ENCODE results near the gene PPARG.
A peak's percentile ranks its signal among the peaks of the same experiment; 100 is the strongest.

Gene PPARG

DNA sequence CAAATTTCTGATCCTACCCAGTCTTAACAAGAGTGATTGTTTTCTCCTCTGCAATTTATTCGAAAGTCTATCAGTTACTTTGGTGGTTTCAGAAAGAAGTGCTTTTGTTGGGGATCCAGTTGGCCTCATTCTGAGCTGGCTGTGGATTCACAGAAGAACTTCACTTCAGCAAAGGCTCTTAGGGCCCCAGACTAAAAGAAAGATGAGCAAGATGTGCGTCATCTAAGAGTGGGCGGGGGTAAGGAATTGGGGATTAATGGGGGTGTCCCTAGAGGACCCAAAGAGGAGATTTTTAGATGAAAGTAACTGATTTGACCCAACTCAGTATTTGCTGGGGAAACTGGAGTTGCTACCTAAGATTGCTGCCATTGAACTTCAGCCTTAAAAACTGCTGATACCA lies 131.5 kb downstream of the PPARG start:
- DNase-seq = no peak

DNA sequence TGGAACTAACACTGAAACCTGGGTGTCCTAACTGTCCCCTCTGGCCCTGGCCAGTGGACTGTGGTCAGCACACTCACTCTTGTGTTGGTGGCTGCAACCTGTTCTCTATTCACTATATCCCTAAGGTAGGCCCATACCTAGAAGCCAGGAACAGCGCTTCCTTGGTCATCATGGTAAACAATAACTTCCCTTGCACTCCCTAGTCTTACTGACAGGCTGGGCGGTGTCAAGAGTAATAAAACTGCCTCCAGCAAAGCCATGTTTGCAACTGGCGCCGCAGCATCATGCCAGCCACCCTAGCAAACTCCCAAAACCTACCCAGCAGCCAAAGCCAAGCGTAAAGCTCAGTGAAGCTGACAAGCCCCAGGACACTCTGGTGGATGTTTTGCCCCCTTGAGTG lies 132.3 kb downstream of the PPARG start:
- DNase-seq = no peak

DNA sequence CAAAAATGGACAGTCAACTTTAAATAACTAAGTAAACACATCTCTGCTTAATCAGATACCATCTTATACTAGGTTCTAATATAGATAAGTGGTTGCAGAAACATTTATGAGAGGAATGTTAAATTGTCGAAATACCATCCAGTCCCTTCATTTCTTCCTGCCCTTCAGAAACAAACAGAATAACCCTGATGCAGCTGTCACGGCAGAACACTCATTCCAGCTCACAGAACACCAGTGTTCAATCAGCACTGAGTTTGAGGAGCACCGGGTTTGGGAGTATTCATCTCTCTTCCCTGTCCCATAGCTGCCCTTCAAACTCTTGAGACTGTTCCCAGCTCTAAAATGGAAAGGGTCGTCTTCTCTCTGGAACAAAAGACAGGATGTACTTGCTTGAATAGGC lies 134.3 kb downstream of the PPARG start:
- no peak for DNase-seq

DNA sequence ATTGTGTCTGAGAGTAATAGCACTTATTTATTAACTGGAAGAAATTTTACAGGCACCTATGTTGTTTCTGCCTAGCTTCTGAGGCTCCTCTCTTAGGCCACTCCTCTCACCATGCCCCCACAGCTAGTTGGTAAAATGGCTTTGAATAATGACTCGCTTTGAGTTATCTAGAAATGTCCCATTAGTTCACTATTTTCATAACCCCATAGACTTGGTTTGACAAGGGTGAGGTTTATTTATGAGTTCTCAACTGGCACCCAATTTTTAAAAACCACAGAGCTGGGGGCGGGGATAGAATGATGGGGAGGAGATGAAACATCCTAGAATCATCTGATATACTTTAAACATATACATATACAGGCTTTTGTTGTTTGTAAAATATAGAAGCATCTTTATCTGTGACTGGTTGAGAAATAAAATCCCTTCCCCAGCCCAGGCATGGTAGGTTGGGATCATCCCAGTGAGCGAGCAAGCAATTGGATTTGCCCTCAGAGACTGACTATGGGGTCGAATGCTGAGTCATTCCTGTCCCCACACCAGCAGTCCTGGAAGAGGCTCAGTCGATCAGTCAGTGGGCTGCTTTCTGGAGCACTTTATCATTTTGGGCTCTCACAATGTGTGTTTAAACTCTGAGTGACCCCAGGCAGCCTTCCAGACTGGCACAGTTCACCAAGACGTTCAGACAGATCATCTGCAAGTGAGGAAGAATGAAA lies 135.2 kb downstream of the PPARG start:
- DNase-seq = peak; percentile 48

DNA sequence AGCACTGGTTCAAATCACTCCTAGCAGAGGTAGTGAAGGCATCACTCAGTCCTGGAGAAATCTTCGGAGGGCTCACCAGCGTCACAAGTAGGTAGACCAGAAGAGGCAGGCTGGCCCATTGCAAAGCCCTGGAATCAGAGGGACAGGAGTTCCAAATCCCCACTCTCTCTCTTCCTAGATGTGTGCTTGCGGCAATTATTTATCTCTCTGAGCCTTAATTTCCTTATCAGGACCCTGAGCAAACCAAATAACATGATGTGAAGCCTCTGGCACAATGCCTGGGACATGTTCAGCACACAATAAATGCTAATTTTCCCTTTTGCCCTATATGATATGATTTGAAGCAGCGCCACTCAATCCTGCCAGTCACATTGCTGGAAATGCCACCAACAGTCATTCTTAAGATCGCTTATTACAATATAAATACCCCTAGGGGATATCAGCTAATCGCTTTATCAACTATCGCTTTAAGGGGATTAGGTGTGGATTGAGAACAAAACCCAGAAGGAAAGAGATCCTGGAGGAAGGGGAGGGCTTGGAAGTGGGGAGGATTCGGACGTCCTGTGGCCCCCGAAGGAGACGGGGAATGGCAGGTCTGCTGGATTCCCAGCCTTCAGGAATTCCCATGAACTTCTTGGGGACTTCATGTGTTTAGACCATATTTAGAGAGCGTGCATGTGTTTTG lies 135.9 kb downstream of the PPARG start:
- no peak for DNase-seq

DNA sequence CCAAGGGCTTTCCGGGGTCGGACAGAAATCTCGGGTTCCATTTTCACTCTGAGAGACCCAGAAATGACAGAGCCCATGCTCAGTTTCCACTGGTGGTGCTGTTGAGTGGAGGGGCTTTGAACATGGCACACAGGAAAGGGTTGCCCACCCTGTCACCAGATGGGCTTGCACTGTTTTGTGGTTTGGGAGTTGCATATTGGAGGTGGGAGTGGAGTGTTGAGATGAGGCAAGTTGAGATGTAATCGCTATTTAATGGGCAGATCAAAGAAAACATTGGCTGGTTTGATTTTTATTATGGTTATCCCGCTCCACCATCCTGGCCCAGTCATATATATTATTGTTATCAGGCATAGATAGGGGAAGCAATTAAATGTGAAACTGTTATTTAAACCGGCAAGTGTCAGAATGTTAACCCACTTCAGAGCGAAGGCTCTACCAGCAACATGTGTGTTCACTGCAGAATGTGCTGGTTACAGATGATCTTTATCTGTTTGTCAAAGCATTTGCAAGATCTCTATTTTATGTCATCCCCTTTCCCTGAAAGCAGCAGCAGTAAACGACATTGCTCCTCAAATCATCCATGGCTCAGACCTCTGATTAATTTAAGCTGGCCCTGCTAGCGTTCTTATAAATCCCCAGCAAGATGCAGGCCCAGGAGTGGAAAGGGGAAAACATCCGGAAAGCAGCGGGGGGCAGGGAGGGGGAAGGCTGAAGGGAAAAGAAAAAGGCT lies 137.1 kb downstream of the PPARG start:
- DNase-seq = no peak

DNA sequence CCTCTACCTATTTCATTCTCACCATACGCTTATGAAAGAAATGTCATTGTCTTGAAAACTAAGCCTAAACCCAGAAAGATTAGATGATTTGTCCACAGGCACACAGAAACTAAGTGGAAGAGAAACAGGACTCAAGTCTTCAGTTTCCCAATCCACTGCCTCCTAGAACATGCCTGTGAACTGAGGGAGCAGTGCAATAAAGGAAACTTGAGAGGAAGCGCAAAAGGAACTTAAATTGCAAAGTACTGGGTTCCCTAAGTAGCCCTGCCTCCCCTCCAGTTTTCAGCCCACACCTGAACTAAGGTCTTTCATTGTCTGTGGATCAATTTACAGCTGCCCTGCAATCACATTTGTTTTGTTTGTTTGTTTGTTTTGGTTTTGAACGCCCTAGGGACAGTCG lies 138.7 kb downstream of the PPARG start:
- no peak for DNase-seq

DNA sequence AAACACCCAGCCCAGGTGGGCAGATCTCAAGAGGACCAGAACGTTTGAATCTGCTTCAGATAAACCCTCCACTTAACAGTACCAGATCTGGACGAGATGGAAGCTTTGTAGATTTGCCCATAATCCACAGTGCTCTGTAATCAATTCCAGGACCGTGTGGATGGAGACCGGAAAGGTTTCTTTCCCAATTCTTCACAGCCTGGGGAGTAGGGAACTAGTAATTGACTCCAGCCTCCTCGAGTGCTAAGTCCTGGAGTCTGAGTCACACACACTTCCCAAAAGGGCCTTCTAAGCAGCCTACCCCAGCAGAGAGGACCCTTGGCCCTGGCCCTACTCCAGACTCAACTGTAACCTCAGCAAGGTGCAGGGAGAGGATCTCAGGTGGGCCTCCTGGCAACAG lies 139.3 kb downstream of the PPARG start:
- DNase-seq = no peak

DNA sequence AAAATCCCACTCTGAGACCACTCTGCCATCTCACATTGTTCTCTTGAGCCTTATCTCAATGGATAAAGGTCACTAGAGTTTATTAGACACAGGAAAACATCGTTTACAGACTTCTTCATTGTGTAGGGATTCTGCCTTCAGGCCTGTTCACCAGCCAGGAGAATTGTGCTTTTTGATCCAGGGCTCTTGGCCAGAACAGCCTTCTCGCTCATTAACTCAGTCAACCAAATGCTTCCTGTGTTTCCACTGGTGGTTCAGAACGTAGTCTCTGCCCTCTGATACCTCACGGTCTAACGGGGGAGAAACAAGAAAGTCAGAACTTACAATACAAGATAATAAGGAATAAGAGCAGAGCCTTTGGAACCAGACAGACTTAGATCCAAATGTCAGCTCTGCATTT lies 141.2 kb downstream of the PPARG start:
- no peak for DNase-seq

DNA sequence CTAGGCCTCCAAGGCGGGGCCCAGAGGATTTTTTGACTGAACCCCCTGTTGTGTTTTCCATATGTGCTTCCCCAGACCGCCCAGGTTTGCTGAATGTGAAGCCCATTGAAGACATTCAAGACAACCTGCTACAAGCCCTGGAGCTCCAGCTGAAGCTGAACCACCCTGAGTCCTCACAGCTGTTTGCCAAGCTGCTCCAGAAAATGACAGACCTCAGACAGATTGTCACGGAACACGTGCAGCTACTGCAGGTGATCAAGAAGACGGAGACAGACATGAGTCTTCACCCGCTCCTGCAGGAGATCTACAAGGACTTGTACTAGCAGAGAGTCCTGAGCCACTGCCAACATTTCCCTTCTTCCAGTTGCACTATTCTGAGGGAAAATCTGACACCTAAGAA lies 145.0 kb downstream of the PPARG start:
- DNase-seq = no peak

DNA sequence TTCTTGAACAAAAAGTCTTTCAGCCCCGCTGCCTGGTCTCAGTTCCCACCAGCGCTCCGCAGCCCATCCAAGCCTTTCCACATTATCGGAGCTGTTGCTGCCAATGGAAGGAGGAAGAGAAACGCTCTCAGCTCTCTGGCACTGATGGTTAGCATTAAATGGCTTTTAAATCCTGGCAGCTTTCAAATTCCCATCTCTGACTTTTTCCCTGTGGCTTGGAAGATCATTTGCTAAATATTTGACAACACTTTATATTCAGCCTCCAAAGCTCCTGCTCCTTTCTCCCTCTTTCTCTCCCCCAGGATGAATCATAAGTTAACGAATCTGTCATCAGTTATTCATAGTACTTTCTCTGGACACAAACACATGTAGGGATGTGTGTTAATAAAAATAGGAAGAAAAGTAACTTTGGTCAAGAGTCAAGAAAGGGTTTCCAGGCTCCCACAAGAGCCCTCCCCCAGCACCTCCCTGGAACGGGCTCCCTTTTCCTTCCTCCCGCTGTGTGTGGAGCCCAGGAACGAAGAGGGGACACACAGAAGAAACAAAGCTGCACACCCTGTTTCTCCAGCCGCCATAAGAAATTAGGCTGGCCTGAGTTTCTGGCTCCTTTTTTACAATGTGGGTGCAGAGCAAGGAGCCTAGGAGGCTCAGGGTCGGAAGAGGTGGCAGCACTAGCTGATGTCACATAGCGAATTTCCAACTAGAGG lies 147.8 kb downstream of the PPARG start:
- DNase-seq = no peak

DNA sequence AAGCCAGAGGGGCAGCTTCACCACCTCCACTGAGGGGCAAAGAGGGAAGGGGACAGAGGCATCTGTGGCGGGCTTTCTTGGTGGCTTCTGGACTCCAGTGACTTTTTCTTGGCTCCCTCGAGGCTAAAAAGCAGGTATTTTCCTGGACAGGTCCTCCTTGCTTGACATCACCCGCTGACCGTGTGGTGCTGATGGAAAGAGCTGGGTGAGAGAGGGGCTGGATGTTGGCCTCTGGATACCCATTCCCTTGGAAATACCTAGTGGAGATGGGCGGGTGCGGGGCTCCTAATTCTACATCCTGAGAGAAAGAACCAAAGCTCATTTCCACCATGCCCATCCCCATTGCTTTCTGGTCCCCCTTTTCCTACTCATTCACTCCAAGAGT lies 148.3 kb downstream of the PPARG start:
- DNase-seq = no peak

DNA sequence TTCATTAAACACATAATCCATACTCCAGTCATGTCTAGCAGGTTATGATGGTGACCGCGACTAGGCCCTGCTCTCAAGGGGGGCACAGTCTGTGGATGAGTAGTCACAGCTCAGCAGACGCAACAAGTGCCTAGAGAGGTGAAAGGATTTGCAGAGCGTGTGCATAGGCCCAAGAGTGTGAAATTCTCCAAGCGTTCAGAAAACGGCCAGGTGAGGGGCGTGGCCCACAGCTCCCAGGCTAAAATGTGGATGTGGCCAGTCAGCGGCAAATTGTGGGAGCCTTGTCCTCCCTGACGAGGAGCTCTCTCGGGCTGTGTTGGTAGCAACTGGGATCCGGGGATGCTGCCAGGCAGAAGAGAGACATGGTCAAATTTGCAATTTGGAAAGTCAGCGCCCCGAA lies 149.0 kb downstream of the PPARG start:
- DNase-seq = no peak

DNA sequence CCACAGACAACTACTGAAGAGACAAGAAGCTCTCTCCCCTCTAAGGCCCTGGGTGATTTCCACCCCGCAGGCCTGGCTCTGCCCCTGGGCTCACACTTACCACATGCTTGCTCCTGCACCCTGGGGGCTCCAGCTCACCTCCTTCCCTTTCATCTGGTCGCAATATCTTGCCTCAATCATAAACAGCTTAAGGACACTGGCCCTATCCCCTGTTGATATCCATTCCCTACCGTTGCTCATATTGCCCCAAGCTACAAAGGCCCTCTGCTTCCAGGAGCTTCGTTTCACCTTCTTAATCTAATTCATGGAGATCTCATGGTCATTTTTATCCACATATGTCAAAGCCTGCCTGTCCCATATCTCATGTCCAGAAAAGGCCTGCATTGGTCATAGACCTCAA lies 149.4 kb downstream of the PPARG start:
- peak; percentile 22 for DNase-seq

DNA sequence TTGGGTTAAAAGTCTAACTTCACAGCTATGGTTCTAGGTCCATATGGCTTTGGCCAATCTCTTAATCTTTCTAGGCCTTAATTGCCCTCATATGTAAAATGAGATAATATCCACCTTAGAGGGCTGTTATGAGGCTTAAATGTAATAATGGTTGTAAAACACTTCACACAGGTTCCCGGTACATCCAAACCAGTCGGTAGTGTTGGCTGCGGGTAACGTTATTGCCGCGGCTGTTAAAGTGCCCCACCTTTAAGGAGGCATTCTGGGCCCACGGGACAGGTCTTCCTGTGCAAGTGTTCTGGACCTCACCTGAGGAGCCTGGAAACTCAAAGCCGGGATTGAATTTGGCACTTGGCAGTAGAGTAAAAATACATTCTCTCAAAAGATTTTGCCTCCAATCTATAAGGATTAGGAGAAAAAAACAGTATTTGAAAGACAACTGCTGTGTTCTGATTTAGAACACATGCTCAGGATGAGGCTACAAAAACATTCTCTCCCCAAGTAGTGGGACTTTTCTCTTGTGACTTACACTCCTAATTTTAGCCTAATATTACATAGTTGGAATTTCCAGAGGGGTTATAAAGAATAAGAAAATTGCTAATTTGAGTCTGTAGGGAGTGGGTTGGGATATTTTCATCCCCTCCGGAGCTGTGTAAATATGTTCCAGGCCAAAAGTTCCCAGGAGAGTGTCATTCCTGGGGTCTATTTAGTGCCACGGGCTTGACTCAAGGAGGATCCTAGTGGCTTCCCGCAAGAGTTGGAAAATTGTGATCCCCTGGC lies 150.5 kb downstream of the PPARG start:
- DNase-seq = no peak

DNA sequence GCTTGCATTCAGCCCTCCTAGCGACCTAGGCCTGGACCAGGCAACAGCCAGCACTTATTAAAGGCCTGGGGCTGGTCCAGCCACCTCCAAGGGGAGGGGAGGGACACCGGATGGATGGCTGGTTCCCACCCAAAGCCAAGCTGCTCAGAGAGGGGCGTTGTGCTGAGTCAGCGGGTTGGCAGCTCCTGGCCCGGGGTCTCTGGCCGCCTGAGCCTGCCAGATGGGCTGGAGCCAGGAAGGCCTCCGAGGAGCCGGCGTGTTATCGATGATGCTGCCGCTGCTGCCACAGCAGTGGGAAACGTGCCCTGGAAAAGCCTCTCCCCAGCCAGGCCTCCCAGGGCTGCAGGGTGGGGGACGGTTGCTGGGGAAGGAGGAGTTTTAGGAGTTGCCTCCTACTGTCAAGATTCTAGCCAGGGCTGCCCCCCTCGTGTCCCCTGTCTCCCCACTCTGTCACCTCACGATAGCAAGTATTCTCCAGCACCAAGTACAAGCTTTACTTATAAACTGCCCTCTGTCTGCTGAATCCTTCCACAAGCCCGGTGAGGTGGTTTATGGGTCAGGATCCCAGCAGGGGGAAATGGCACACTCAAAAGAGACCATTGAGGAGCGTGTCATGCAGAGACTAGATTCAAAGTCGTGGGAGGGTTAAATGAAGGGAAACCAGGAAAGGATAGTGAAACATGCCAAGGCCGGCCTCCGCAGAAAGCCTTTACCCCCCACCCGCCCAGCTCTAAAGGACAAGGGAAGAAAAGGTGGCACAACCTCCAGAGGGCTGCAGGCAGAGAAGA lies 152.3 kb downstream of the PPARG start:
- no peak for DNase-seq

DNA sequence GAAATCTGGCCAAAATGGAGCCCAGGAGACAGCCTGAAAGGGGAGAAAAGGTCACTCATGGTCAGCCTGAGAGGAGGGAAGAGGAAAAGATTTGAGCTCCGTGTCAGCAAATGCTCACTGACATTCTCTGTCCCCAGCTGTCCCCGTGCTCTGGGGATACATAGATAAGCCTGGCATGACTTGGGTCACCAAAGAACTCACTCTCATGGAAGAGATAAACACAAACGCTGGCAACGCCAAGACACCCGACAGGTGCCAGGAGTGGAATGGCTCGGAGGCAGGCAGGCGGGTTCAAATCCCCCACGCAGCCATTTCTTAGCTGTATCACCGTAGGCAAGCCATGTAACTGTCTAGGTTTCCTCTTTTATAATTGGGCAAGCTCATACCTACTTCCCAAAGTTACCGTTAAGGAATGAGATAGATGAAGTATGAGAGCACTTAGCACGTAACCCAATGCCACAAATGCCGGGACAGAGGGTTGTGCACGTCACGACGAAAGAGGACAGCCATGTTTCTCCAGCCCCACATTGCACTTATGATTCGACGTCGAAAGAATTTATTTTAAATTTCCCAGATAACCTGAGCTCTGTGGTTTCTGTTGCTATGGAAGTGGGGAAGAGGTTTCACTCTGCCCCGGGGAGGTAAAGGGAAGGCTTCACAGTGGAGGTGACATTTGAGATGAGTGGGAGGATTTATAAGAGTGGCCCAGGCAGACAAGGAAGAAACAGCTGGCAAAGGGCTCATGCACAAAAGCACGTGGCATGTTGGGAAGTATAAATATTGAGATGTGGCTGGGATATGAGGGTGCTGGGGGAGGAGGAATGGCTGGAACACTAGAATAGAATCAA lies 154.0 kb downstream of the PPARG start:
- DNase-seq = no peak

DNA sequence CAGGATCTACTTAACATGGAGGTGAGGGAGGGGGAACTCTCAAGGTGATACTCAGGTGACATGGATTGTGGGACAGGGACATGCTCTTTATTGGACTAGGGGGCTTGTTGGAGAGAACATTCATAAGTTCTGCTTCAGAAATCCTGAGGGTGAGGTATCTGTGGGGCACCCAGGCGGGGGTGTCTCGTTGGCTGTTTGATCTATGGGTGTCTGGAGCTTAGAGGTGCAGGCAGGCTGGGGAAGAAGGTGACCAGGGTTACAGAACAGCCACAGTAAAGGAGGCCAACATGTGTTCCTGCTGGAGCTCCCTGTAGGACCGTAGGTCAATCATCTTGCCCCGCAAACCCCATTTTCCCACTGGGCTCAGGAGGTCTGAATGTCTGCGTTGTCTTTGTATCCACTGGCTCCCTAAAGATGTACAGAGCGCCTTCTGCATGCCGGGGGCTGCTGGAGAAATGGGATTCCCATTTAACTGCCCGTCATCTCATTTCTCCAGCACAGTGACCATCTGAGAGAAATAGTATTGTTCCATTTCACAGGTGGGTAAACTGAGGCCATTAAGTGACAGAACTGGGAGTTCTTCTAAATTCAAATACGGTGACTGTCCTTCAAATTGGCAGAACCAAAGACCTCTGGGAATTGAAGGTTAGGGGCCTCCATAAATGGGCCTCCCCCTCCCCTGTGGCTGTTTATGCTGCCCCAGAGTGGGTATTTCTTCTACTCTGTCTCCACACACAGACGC lies 155.1 kb downstream of the PPARG start:
- DNase-seq = no peak

DNA sequence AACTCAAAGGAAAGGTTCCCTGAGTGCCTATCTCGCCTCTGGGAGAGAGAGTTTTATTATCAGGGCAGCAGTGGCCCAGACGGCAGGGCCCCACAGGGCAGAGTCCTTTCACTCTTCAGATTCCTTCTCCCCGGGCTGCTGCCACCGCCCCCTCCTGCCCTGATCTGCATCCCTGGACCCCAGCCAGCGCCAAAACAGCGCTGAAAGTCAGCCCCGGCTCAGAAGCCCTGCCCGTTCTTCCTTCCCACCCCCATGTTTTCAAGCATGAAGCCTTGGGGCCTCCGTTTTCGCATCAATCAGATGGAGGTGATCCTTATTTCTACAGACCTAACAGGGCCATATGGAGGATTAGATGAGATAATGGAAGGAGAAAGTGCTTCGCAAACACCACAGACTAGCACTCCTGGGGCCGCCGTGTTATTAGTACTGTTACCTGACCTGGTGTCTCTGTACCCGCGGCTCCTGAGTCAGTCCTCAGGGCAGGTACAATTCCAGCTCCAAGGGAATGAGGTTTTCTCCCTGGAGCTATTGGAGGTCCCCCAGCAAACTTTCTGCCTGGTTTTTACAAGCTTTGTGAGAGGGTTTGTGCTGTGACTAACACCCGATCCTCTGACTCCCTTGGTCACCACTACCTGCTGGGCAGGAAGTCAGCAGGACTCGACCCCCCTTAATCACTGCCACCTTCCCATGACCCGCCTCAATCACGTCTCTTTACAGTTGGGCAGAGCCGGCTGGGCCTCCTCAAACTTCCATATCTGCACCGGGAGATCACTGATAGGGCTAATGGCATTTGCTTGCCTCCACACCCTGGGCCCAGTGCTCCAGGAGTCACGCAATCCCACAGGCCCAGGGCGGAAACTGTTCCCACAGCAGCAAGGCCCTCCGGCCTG lies 156.0 kb downstream of the PPARG start:
- peak; percentile 85 for DNase-seq

Data from T1000 (cell line).